GM23338 (cell line): ENCODE results near the gene LRTM2.

Experiments used
- CREB1 ChIP-seq: fragments of 250-450 bp; sonication (Bioruptor Pico); IDR thresholded peaks from 2 replicates; pipeline ENCODE4 v1.5.0; 2020; ENCODE audit warnings: low read depth, mild to moderate bottlenecking, moderate library complexity
- CTCF ChIP-seq, 2 experiments: fragments of 200-600 bp in 1 of 2; sonication (generic) in 1 of 2; conservative IDR thresholded peaks; 2 replicates each; pipeline versions ENCODE4 v1.5.1 to v1.6.1; 2016 to 2017; ENCODE audit warnings: antibody characterized with exemption in 2 of 2, low read depth in 2 of 2, mild to moderate bottlenecking in 2 of 2, moderate library complexity in 1 of 2
- ETS1 ChIP-seq: IDR thresholded peaks from 2 replicates; pipeline ENCODE4 v1.6.1; 2016; ENCODE audit warnings: antibody characterized with exemption
- EZH2 ChIP-seq: fragments of 200-600 bp; sonication (generic); IDR thresholded peaks from one replicate; pipeline ENCODE4 v1.8.0; 2017; ENCODE audit warnings: antibody characterized with exemption, mild to moderate bottlenecking, low read depth; ENCODE audit not compliant: unreplicated experiment
- EZH2phosphoT487 ChIP-seq: fragments of 200-600 bp; sonication (generic); IDR thresholded peaks from one replicate; pipeline ENCODE4 v1.8.1; 2018; ENCODE audit warnings: antibody characterized with exemption; ENCODE audit not compliant: unreplicated experiment
- JUNB ChIP-seq: IDR thresholded peaks from one replicate; pipeline ENCODE4 v1.6.1; 2016; ENCODE audit warnings: antibody characterized with exemption; ENCODE audit not compliant: unreplicated experiment
- NANOG ChIP-seq: IDR thresholded peaks from 2 replicates; pipeline ENCODE4 v1.6.1; 2016; ENCODE audit warnings: antibody characterized with exemption, borderline replicate concordance
- POLR2AphosphoS5 ChIP-seq: IDR thresholded peaks from 2 replicates; pipeline ENCODE4 v1.6.1; 2016; ENCODE audit warnings: antibody characterized with exemption, low read depth
- REST ChIP-seq: IDR thresholded peaks from one replicate; pipeline ENCODE4 v1.6.1; 2018; ENCODE audit warnings: antibody characterized with exemption; ENCODE audit not compliant: unreplicated experiment
- STAT1 ChIP-seq: IDR thresholded peaks from one replicate; pipeline ENCODE4 v1.6.1; 2016; ENCODE audit warnings: antibody characterized with exemption; ENCODE audit not compliant: unreplicated experiment
- ZNF114 ChIP-seq: fragments of 250-450 bp; sonication (Bioruptor Pico); IDR thresholded peaks from 2 replicates; pipeline ENCODE4 v1.5.0; 2020; ENCODE audit warnings: mild to moderate bottlenecking, moderate library complexity
- ZNF331 ChIP-seq: fragments of 250-450 bp; sonication (Bioruptor Pico); IDR thresholded peaks from 2 replicates; pipeline ENCODE4 v1.5.0; 2020; ENCODE audit warnings: low read depth, mild to moderate bottlenecking, moderate library complexity
- ZNF462 ChIP-seq: fragments of 250-450 bp; sonication (Bioruptor Pico); IDR thresholded peaks from 2 replicates; pipeline ENCODE4 v1.5.0; 2020; ENCODE audit warnings: mild to moderate bottlenecking, moderate library complexity

GRCh38 chr12:1870086-1870485 is 49.7 kb downstream of the LRTM2 start:
- TF ChIP-seq CTCF (conservative IDR thresholded peaks at IDR 0.05; ENCODE audit: low read depth in 2 of 2) (no peak), POLR2AphosphoS5 (no peak), JUNB (no peak), EZH2 (no peak), CREB1 (CRISPR knock-in tag) (no peak), STAT1 (no peak), EZH2phosphoT487 (no peak), NANOG (no peak), REST (no peak), ZNF462 (CRISPR knock-in tag) (no peak), ZNF114 (CRISPR knock-in tag) (no peak), ZNF331 (CRISPR knock-in tag) (no peak), ETS1 (no peak)
